A549 (cell line): ENCODE data around the gene PRSS3. TPM values are rescaled to one million over a fixed set of nuclear protein-coding genes. Genes with fewer than 3 reads are reported as not detected.
A peak's percentile ranks its signal among the peaks of the same experiment; 100 is the strongest.
"Not testable (repeated sequence)": the region's sequence is repeated elsewhere in the genome, so short reads cannot be mapped to it uniquely, and the experiment has no call there.

Source experiments
- ATAC-seq, 2 experiments: fragments of 200-7000 bp in 1 of 2; fragments of >200 bp in 1 of 2; cut with Nextera tagmentation in 1 of 2; cut with Tn5 transposase in 1 of 2; 3 replicates each; pipeline versions ENCODE4 v1.8.0 to v1.9.1; 2018 to 2020; ENCODE audit warnings: mild to moderate bottlenecking in 1 of 2, moderate library complexity in 1 of 2
- CTCF ChIA-PET: fragments of 300-600 bp; sonication (Branson Sonifier 250); formaldehyde crosslinking; extraction: SDS; loops from one replicate; lab custom pipeline; 2021; ENCODE audit warnings: antibody characterized with exemption, inconsistent platforms; lab: Yijun Ruan, JAX
- POLR2A ChIA-PET: fragments of 350-600 bp; formaldehyde crosslinking; extraction: SDS; loops from one replicate; lab custom pipeline; 2021; ENCODE audit warnings: antibody characterized with exemption, inconsistent platforms; lab: Yijun Ruan, JAX
- DNase-seq, 2 experiments: peaks; one replicate each; pipeline versions ENCODE4 v3.0.0 to v3.0.0-alpha.2; 2011 to 2016; ENCODE audit warnings: low read depth in 1 of 2, low spot score in 1 of 2
- FAIRE-seq: peaks from 2 replicates; lab custom pipeline; 2011; peaks lifted over from hg19 to GRCh38; lab: Jason Lieb, UNC
- H3K27ac ChIP-seq, 2 experiments: fragments of >200 bp; sonication (Bioruptor Twin); formaldehyde crosslinking; 3 replicates each; pipeline ENCODE4 v1.5.1; 2016 to 2017
- H3K4me1 ChIP-seq: fragments of >200 bp; sonication (Bioruptor Twin); formaldehyde crosslinking; 3 replicates; pipeline ENCODE4 v1.6.1; 2016
- H3K4me2 ChIP-seq: fragments of >200 bp; sonication (Bioruptor Twin); formaldehyde crosslinking; 3 replicates; pipeline ENCODE4 v1.6.1; 2016
- H3K4me3 ChIP-seq: fragments of >200 bp; sonication (Bioruptor Twin); formaldehyde crosslinking; 3 replicates; pipeline ENCODE4 v1.5.1; 2016
- H3K9me3 ChIP-seq: fragments of >200 bp; sonication (Bioruptor Twin); formaldehyde crosslinking; 3 replicates; pipeline ENCODE4 v1.6.1; 2016
- BHLHE40 ChIP-seq: IDR thresholded peaks from 2 replicates; pipeline ENCODE4 v1.6.1; 2012; ENCODE audit warnings: low read depth, low read length, inconsistent platforms
- FOSL2 ChIP-seq, 2 experiments: fragments of 450-650 bp in 1 of 2; fragments of >200 bp in 1 of 2; sonication (Bioruptor Twin) in 1 of 2; formaldehyde crosslinking; IDR thresholded peaks; 2 replicates each; pipeline versions ENCODE4 v1.5.0 to v1.6.1; 2016 to 2020; ENCODE audit warnings: mild to moderate bottlenecking in 1 of 2, moderate library complexity in 1 of 2
- JUNB ChIP-seq: fragments of >200 bp; sonication (Bioruptor Twin); formaldehyde crosslinking; IDR thresholded peaks from 2 replicates; pipeline ENCODE4 v1.6.1; 2016
- MYC ChIP-seq: IDR thresholded peaks from 2 replicates; pipeline ENCODE4 v1.6.1; 2012; ENCODE audit warnings: mild to moderate bottlenecking, inconsistent platforms, low read length, improper control_type of control experiment, borderline replicate concordance
- NPAS2 ChIP-seq: fragments of 250-450 bp; sonication (Bioruptor Pico); IDR thresholded peaks from 2 replicates; pipeline ENCODE4 v1.8.0; 2022; ENCODE audit warnings: mild to moderate bottlenecking, moderate library complexity, borderline replicate concordance
- SMC3 ChIP-seq: fragments of >200 bp; sonication (Bioruptor Twin); formaldehyde crosslinking; IDR thresholded peaks from 3 replicates; pipeline ENCODE4 v1.6.1; 2018; ENCODE audit warnings: inconsistent platforms
- SREBF2 ChIP-seq: fragments of 450-650 bp; IDR thresholded peaks from 2 replicates; pipeline ENCODE4 v1.6.1; 2014; ENCODE audit warnings: mild to moderate bottlenecking, moderate library complexity
- WGBS: methylation state at CpG from one replicate; pipeline ENCODE4 v1.1.6; 2017; ENCODE audit errors: missing lambda C conversion rate; 5-methylcytosine and 5-hydroxymethylcytosine counted together
- polyA plus RNA-seq, 4 experiments: library from polyadenylated mRNA; depleted of rRNA in 3 of 4; stranded (reverse); fragments of >200 nt; fragmentation: RNase III in 1 of 4; extraction: RNeasy Plus Mini Kit Qiagen cat#74134 plus additional on column Dnase treatment in 1 of 4; gene quantifications; 2 replicates in 3 of 4; 3 replicates in 1 of 4; pipeline ENCODE4 v1.2.3, GENCODE V29; 2011 to 2017

Gene PRSS3
- polyA plus RNA-seq, 2 of the 4 experiments (the other 2 are of a cell fraction): 2.0 to 4.0 TPM

GRCh38 chr9:33765411-33765810, 29.9 kb upstream of the PRSS3 start:
- H3K27ac ChIP-seq: peak overlapping the region; percentile 36 to 49; a peak in 3 of 6 replicates
- ChIA-PET POLR2A (no interaction called here), CTCF (interaction anchor here (1.3 kb wide), 2 partner anchors 13 to 49 kb away, joined by 3 to 6 read pairs; no protein-coding TSS in a partner anchor)
- H3K4me2 ChIP-seq: peak overlapping the region; percentile 59
- peak; percentile 77 to 78; a peak in 4 of 6 replicates for ATAC-seq
- H3K4me3 ChIP-seq: no peak overlapping the region
- peaks cover 26% of the 10 kb centered on the region; the same call in 2 of the 3 replicates for H3K4me1 ChIP-seq
- WGBS: 14% methylated on average over 3 of the region's 3 CpGs
- DNase-seq: peak in 1 of 2 experiments; percentile 75
- TF ChIP-seq BHLHE40: no peak
- TF ChIP-seq FOSL2 (IDR thresholded peaks at IDR 0.05): peak; percentile 80
- peak; percentile 95 for TF ChIP-seq FOSL2 (CRISPR knock-in tag; IDR thresholded peaks at IDR 0.05)
- TF ChIP-seq MYC: no peak
- peak; percentile 70 for TF ChIP-seq JUNB
- TF ChIP-seq SMC3: no peak
- FAIRE-seq: peak; percentile 86
- no peaks in the 10 kb centered on the region for H3K9me3 ChIP-seq

- Histone ChIP-seq H3K4me2 (0 out of 3 replicates have a peak overlapping the region, but pooled peaks have one; percentile 8), H3K4me1 (peaks cover 33% of the 10 kb centered on the region; the same call in 2 of the 3 replicates), H3K27ac (peak overlapping the region; percentile 15 to 48; a peak in 4 of 6 replicates)
- ATAC-seq (peak; percentile 61 to 64; a peak in 5 of 6 replicates), FAIRE-seq (peak; percentile 72), DNase-seq (peak; percentile 18 to 40)
- 70% methylated on average over 3 of the region's 3 CpGs for WGBS
- H3K4me3 ChIP-seq, POLR2A ChIA-PET, H3K9me3 ChIP-seq: not testable (repeated sequence)
- CTCF ChIA-PET: interaction anchor here (1.4 to 3.3 kb wide), 2 partner anchors 9 to 32 kb away, joined by 3 to 9 read pairs; no protein-coding TSS in a partner anchor
Observed at GRCh38 chr9:33770156-33770880, 25.0 kb upstream of the PRSS3 start.

- FAIRE-seq, ATAC-seq, H3K4me2 ChIP-seq, DNase-seq, POLR2A ChIA-PET, CTCF ChIA-PET, H3K9me3 ChIP-seq, H3K4me3 ChIP-seq: not testable (repeated sequence)
- Histone ChIP-seq H3K4me1 (peaks cover 21% of the 10 kb centered on the region; the same call in 2 of the 3 replicates), H3K27ac (peak overlapping the region in 1 of 2 experiments; percentile 60; a peak in 2 of 6 replicates)
Observed at GRCh38 chr9:33773135-33773534, 22.2 kb upstream of the PRSS3 start.

- WGBS: 25% methylated on average over 5 of the region's 5 CpGs
- FAIRE-seq; ATAC-seq; H3K4me3 ChIP-seq; POLR2A ChIA-PET; H3K9me3 ChIP-seq; DNase-seq; TF ChIP-seq FOSL2 (IDR thresholded peaks at IDR 0.05): not testable (repeated sequence)
- peak; percentile 64 for TF ChIP-seq FOSL2 (CRISPR knock-in tag; IDR thresholded peaks at IDR 0.05)
- Histone ChIP-seq H3K4me1 (peaks cover 25% of the 10 kb centered on the region), H3K4me2 (peak overlapping the region; percentile 27; the same call in 2 of the 3 replicates), H3K27ac (peak overlapping the region in 1 of 2 experiments; percentile 57; a peak in 3 of 6 replicates)
- CTCF ChIA-PET: interaction anchor here (1.2 kb wide), 1 partner anchor 78 kb away, joined by 4 read pairs; no protein-coding TSS in a partner anchor
Observed at GRCh38 chr9:33774074-33774659, 21.2 kb upstream of the PRSS3 start.

GRCh38 chr9:33776578-33776977, 18.8 kb upstream of the PRSS3 start:
- FAIRE-seq (no peak), DNase-seq (no peak), ATAC-seq (no peak)
- Histone ChIP-seq H3K4me1 (peaks cover 31% of the 10 kb centered on the region), H3K4me2 (no peak overlapping the region), H3K9me3 (0 out of 3 replicates have a peak, but pooled peaks cover 3% of the 10 kb centered on the region), H3K27ac (no peak overlapping the region), H3K4me3 (no peak overlapping the region)
- ChIA-PET CTCF (interaction anchor here (0.6 to 5.8 kb wide), 5 partner anchors 15 to 153 kb away, joined by 3 to 80 read pairs (median 4); no protein-coding TSS in a partner anchor), POLR2A (no interaction called here)
- no peak for TF ChIP-seq NPAS2
- TF ChIP-seq SREBF2: no peak
